GM23338 (cell line): Measurements from ENCODE around the gene SULT1A2. TPM values are rescaled to one million over a fixed set of nuclear protein-coding genes. Genes with fewer than 3 reads are reported as not detected.
A peak's percentile ranks its signal among the peaks of the same experiment; 100 is the strongest.
"Not testable (repeated sequence)": the region's sequence is repeated elsewhere in the genome, so short reads cannot be mapped to it uniquely, and the experiment has no call there.

Source experiments
- ATAC-seq: fragments of 200-7000 bp; cut with Tn5 transposase; 3 replicates; pipeline ENCODE4 v1.9.1; 2020
- DNase-seq: peaks from one replicate; pipeline ENCODE4 v3.0.0-alpha.2; 2015; ENCODE audit warnings: low spot score
- H2AFZ ChIP-seq: fragments of 200-600 bp; sonication (generic); 2 replicates; pipeline ENCODE4 v1.8.0; 2016; ENCODE audit warnings: antibody characterized with exemption, mild to moderate bottlenecking, moderate library complexity
- H3F3A ChIP-seq: fragments of 200-600 bp; sonication (generic); replicated peaks from 2 replicates; pipeline ENCODE4 v1.8.0; 2017; ENCODE audit warnings: antibody characterized with exemption, mixed run types, low read depth
- H3K27ac ChIP-seq: fragments of 200-600 bp; sonication (generic); 2 replicates; pipeline ENCODE4 v1.6.1; 2016; ENCODE audit warnings: low read depth
- H3K27me3 ChIP-seq: fragments of 200-600 bp; sonication (generic); 2 replicates; pipeline ENCODE4 v1.8.0; 2016; ENCODE audit warnings: mild to moderate bottlenecking, mixed run types, moderate library complexity; ENCODE audit not compliant: insufficient read depth
- H3K36me3 ChIP-seq: fragments of 200-600 bp; sonication (generic); 2 replicates; pipeline ENCODE4 v1.8.0; 2016; ENCODE audit warnings: mild to moderate bottlenecking; ENCODE audit not compliant: insufficient read depth
- H3K4me1 ChIP-seq: fragments of 200-600 bp; sonication (generic); 2 replicates; pipeline ENCODE4 v1.8.0; 2016; ENCODE audit warnings: mild to moderate bottlenecking, moderate library complexity; ENCODE audit not compliant: insufficient read depth
- H3K4me2 ChIP-seq: fragments of 200-600 bp; sonication (generic); 2 replicates; pipeline ENCODE4 v1.7.1; 2017; ENCODE audit warnings: mixed run types
- H3K4me3 ChIP-seq: fragments of 200-600 bp; sonication (generic); 2 replicates; pipeline ENCODE4 v1.6.1; 2016; ENCODE audit warnings: mixed run types
- H3K79me2 ChIP-seq: fragments of 200-600 bp; sonication (generic); replicated peaks from 2 replicates; pipeline ENCODE4 v1.8.0; 2017; ENCODE audit warnings: mild to moderate bottlenecking; ENCODE audit not compliant: insufficient read depth
- H3K9me2 ChIP-seq: fragments of 200-600 bp; sonication (generic); 2 replicates; pipeline ENCODE4 v1.8.0; 2017; ENCODE audit not compliant: insufficient read depth
- H4K20me1 ChIP-seq: fragments of 200-600 bp; sonication (generic); replicated peaks from 2 replicates; pipeline ENCODE4 v1.8.0; 2017; ENCODE audit warnings: mild to moderate bottlenecking; ENCODE audit not compliant: insufficient read depth
- H3K27ac Mint-ChIP-seq: 2 replicates; pipeline ENCODE4 v1.8.0; 2020; ENCODE audit warnings: inconsistent platforms, mild to moderate bottlenecking, moderate library complexity, mixed read lengths
- H3K27me3 Mint-ChIP-seq: 3 replicates; pipeline ENCODE4 v1.8.0; 2022; ENCODE audit warnings: low read depth, mild to moderate bottlenecking, moderate library complexity, mixed read lengths, inconsistent platforms; ENCODE audit not compliant: insufficient read depth, poor library complexity
- H3K36me3 Mint-ChIP-seq: 3 replicates; pipeline ENCODE4 v1.8.0; 2021; ENCODE audit warnings: low read depth, mild to moderate bottlenecking, inconsistent platforms, moderate library complexity, mixed read lengths
- H3K4me1 Mint-ChIP-seq: 3 replicates; pipeline ENCODE4 v1.8.0; 2020; ENCODE audit warnings: mild to moderate bottlenecking, inconsistent platforms, mixed read lengths
- H3K4me3 Mint-ChIP-seq: 3 replicates; pipeline ENCODE4 v1.8.0; 2021; ENCODE audit warnings: moderate library complexity, mild to moderate bottlenecking, inconsistent platforms, mixed read lengths
- H3K9me3 Mint-ChIP-seq: 3 replicates; pipeline ENCODE4 v1.8.0; 2020; ENCODE audit warnings: moderate library complexity, mild to moderate bottlenecking, inconsistent platforms, mixed read lengths
- EZH2phosphoT487 ChIP-seq: fragments of 200-600 bp; sonication (generic); IDR thresholded peaks from one replicate; pipeline ENCODE4 v1.8.1; 2018; ENCODE audit warnings: antibody characterized with exemption; ENCODE audit not compliant: unreplicated experiment
- ZNF462 ChIP-seq: fragments of 250-450 bp; sonication (Bioruptor Pico); IDR thresholded peaks from 2 replicates; pipeline ENCODE4 v1.5.0; 2020; ENCODE audit warnings: mild to moderate bottlenecking, moderate library complexity
- polyA plus RNA-seq: library from polyadenylated mRNA; unstranded; fragments of >200 nt; fragmentation: Nextera tagmentation; extraction: Ambion mirVana; gene quantifications from 2 replicates; pipeline ENCODE4 v1.2.1, GENCODE V29; 2016
- total RNA-seq: library from RNA; depleted of rRNA; stranded (reverse); fragments of >200 nt; shearing (Covaris generic); gene quantifications from 2 replicates; pipeline ENCODE4 v1.2.3, GENCODE V29; 2014

The SULT1A2 gene
- total and polyA plus RNA-seq, 2 experiments from 2014 or later = 0.17 to 0.34 TPM

- no peak for TF ChIP-seq ZNF462 (CRISPR knock-in tag)
- no peak for TF ChIP-seq EZH2phosphoT487
These were observed 13.1 kb upstream of the SULT1A2 start, which contains the start of gene SULT1A1 (continued) for GRCh38 chr16:28609631-28610594.

- not testable (repeated sequence) for H3K27me3 Mint-ChIP-seq, DNase-seq, ATAC-seq
These were observed 12.2 kb upstream of the SULT1A2 start for GRCh38 chr16:28608867-28609596.

GRCh38 chr16:28608496-28608808, 11.6 kb upstream of the SULT1A2 start:
- not testable (repeated sequence) for H3K9me3 Mint-ChIP-seq, DNase-seq
- peaks cover 15% of the 10 kb centered on the region; the same call in 2 of the 3 replicates for H3K4me1 Mint-ChIP-seq

More at GRCh38 chr16:28608867-28609596, 12.2 kb upstream of the SULT1A2 start:
- not testable (repeated sequence) for H3K9me3 Mint-ChIP-seq, H3K4me1 ChIP-seq, H3K4me3 Mint-ChIP-seq, H3K27me3 ChIP-seq, H2AFZ ChIP-seq, H3K4me3 ChIP-seq, H4K20me1 ChIP-seq, H3K27ac ChIP-seq, H3K36me3 Mint-ChIP-seq, H3F3A ChIP-seq, H3K79me2 ChIP-seq, H3K9me2 ChIP-seq, H3K36me3 ChIP-seq, H3K4me2 ChIP-seq
- Mint-ChIP-seq H3K27ac (peak overlapping the region; percentile 65; the same call in 1 of the 2 replicates), H3K4me1 (peaks cover 15% of the 10 kb centered on the region; the same call in 2 of the 3 replicates)

GRCh38 chr16:28607681-28608495, 11.0 kb upstream of the SULT1A2 start:
- not testable (repeated sequence) for H3K9me3 Mint-ChIP-seq, H3K79me2 ChIP-seq, H3K9me2 ChIP-seq, H3F3A ChIP-seq, DNase-seq, H3K27ac Mint-ChIP-seq, H3K4me3 Mint-ChIP-seq, H3K36me3 Mint-ChIP-seq, H3K27me3 Mint-ChIP-seq, H3K4me1 ChIP-seq, H2AFZ ChIP-seq, H3K27ac ChIP-seq, H4K20me1 ChIP-seq, H3K36me3 ChIP-seq, H3K4me3 ChIP-seq, H3K27me3 ChIP-seq, ATAC-seq, H3K4me2 ChIP-seq
- H3K4me1 Mint-ChIP-seq = peaks cover 15% of the 10 kb centered on the region; the same call in 2 of the 3 replicates

More at GRCh38 chr16:28608496-28608808, 11.6 kb upstream of the SULT1A2 start:
- not testable (repeated sequence) for H3K4me1 ChIP-seq, H3K4me3 Mint-ChIP-seq, H3K27ac ChIP-seq, H3K9me2 ChIP-seq, H3K36me3 Mint-ChIP-seq, H3F3A ChIP-seq, H4K20me1 ChIP-seq, H3K4me3 ChIP-seq, H3K36me3 ChIP-seq, H3K4me2 ChIP-seq, H3K27me3 Mint-ChIP-seq, H3K27me3 ChIP-seq, H2AFZ ChIP-seq, H3K27ac Mint-ChIP-seq, H3K79me2 ChIP-seq, ATAC-seq
